GM18873 (cell line): Measurements from ENCODE around the gene VRK1.

ENCODE experiments used
- ATAC-seq: cut with Tn5 transposase; IDR thresholded peaks from one replicate; pipeline ENCODE4 v1.9.1; 2021; ENCODE audit warnings: mild to moderate bottlenecking, moderate library complexity, moderate number of reproducible peaks; ENCODE audit not compliant: unreplicated experiment, low FRiP score

VRK1 gene

GRCh38 chr14:96909841-96910364 is 112.7 kb downstream of the VRK1 start:
- no peak for ATAC-seq

- no peak for ATAC-seq
Measured at GRCh38 chr14:96911499-96912149, 114.4 kb downstream of the VRK1 start.

GRCh38 chr14:96914571-96915128 is 117.5 kb downstream of the VRK1 start:
- ATAC-seq, result no peak

GRCh38 chr14:96915478-96915877 is 118.3 kb downstream of the VRK1 start:
- no peak for ATAC-seq

GRCh38 chr14:96916751-96917150 is 119.6 kb downstream of the VRK1 start:
- no peak for ATAC-seq

GRCh38 chr14:96917442-96917963 is 120.3 kb downstream of the VRK1 start:
- ATAC-seq, result no peak

GRCh38 chr14:96920023-96920422 is 122.8 kb downstream of the VRK1 start:
- no peak for ATAC-seq

- no peak for ATAC-seq
Measured at GRCh38 chr14:96920820-96921219, 123.6 kb downstream of the VRK1 start.

GRCh38 chr14:96922986-96923385 is 125.8 kb downstream of the VRK1 start:
- no peak for ATAC-seq

- no peak for ATAC-seq
Measured at GRCh38 chr14:96925422-96925821, 128.2 kb downstream of the VRK1 start.

- no peak for ATAC-seq
Measured at GRCh38 chr14:96926001-96926400, 128.8 kb downstream of the VRK1 start.

GRCh38 chr14:96928779-96929380 is 131.7 kb downstream of the VRK1 start:
- no peak for ATAC-seq

- ATAC-seq, result no peak
Measured at GRCh38 chr14:96929950-96930349, 132.8 kb downstream of the VRK1 start.

- no peak for ATAC-seq
Measured at GRCh38 chr14:96930526-96930925, 133.3 kb downstream of the VRK1 start.
